Left lung (tissue), 10 donors: ENCODE measurements around the gene CLDND1. TPM values are rescaled to one million over a fixed set of nuclear protein-coding genes. Genes with fewer than 3 reads are reported as not detected.

Experiments used
- ATAC-seq: fragments of 200-7000 bp; cut with Tn5 transposase; one replicate; pipeline ENCODE4 v1.9.1; 2020; ENCODE audit warnings: moderate library complexity
- DNase-seq, 4 donors: peaks; one replicate each; pipeline ENCODE4 v3.0.0-alpha.2; 2013 to 2020
- H3K27ac ChIP-seq, 2 donors: fragments of 200-600 bp; sonication (generic) in 1 of 2; one replicate each; pipeline versions ENCODE4 v1.5.0 to v1.8.0; 2020 to 2021
- H3K27me3 ChIP-seq, 2 donors: fragments of 200-600 bp; sonication (generic) in 1 of 2; one replicate each; pipeline versions ENCODE4 v1.5.0 to v1.8.0; 2020 to 2021
- H3K36me3 ChIP-seq, 2 donors: fragments of 200-600 bp; sonication (generic) in 1 of 2; one replicate each; pipeline versions ENCODE4 v1.5.0 to v1.8.0; 2020 to 2021
- H3K4me1 ChIP-seq, 2 donors: fragments of 200-600 bp; one replicate each; pipeline ENCODE4 v1.8.0; 2021
- H3K4me3 ChIP-seq, 2 donors: fragments of 200-600 bp; sonication (generic) in 1 of 2; one replicate each; pipeline versions ENCODE4 v1.5.0 to v1.8.0; 2020 to 2021; ENCODE audit warnings: mild to moderate bottlenecking in 1 of 2
- H3K9me3 ChIP-seq, 2 donors: fragments of 200-600 bp; sonication (generic) in 1 of 2; one replicate each; pipeline versions ENCODE4 v1.5.0 to v1.8.0; 2020 to 2021
- intact Hi-C, 2 donors: fragments of 100-400 bp; cut with DNase I; formaldehyde crosslinking; loops; one replicate each; pipeline versions ENCODE4 v1.11.2 to v1.14.2; 2022
- polyA plus RNA-seq, 6 donors: library from polyadenylated mRNA; unstranded; fragments of 120-200 nt; gene quantifications; one replicate each; pipeline ENCODE4 v1.2.1, GENCODE V29; 2013; ENCODE audit not compliant: insufficient read length in 6 of 6
- total RNA-seq, 2 donors: library from RNA; stranded (reverse); fragmentation: NEBNext Ultra II Directional; extraction: Animal tissue kit (Norgen Biotek cat#: 25700); gene quantifications; one replicate each; pipeline ENCODE4 v1.2.1, GENCODE V29; 2021
- TF ChIP-seq, protein P1 (sequence below), 2 donors: fragments of 200-600 bp; sonication (generic) in 1 of 2; IDR thresholded peaks; one replicate each; pipeline versions ENCODE4 v1.5.0 to v1.8.0; 2021; ENCODE audit warnings: antibody characterized with exemption in 2 of 2
- donor health status: DM: no; HTN: yes; CAD: no.
- donor health status: DM: no; HTN: no; CAD: no.

Gene CLDND1
- total and polyA plus RNA-seq, 8 donors, result 74.8 to 187 (median 137) TPM

DNA sequence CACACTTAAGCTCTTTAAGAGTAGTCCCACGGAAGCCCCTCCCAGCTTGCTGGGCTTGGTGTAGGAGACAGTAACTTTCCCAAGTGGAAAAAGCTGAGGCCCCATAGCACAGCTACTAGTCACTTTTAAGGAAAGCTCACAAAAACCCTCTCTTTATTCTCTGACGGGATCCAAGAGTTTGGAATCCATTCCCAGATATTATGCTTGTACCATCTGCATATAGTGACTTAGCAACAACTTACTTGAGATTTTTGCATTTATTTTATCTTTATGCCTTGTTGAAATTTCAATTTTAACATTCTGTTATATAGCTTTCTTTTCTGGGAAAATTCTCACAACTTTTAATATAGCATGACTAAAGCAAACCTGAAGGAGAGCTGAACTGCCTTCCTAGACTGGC is 28.5 kb upstream of the CLDND1 start:
- Histone ChIP-seq H3K4me1 (peaks cover 0 to 8% of the 10 kb centered on the region in 2 donors), H3K27ac (no peak overlapping the region)
- no peak for ATAC-seq

DNA sequence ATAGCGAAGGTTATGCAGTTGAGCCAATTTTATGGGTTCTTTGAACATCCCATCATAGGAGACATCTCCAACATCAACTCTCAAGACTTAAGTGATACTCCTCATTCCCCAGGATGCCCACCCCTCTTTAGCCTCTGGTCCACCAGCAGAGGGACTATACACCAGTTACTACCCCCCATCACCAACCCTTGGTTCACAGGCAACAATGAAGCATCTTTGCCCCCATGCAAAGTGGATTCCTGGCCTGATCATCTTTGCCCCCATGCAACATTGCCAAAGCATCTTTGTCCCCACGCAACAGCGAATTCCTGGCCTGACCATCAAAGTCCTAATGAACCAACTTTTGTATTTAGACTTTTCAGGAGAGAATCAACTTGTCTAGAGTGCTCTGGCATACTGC is 28.1 kb upstream of the CLDND1 start:
- ATAC-seq (no peak), DNase-seq (no peak)
- Histone ChIP-seq H3K27ac (no peak overlapping the region), H3K9me3 (no peaks in the 10 kb centered on the region), H3K27me3 (no peaks in the 10 kb centered on the region), H3K36me3 (no peaks in the 10 kb centered on the region), H3K4me3 (no peak overlapping the region), H3K4me1 (peaks cover 0 to 8% of the 10 kb centered on the region in 2 donors)
- intact Hi-C loops, result no loop called here
- TF ChIP-seq, protein P1, sequence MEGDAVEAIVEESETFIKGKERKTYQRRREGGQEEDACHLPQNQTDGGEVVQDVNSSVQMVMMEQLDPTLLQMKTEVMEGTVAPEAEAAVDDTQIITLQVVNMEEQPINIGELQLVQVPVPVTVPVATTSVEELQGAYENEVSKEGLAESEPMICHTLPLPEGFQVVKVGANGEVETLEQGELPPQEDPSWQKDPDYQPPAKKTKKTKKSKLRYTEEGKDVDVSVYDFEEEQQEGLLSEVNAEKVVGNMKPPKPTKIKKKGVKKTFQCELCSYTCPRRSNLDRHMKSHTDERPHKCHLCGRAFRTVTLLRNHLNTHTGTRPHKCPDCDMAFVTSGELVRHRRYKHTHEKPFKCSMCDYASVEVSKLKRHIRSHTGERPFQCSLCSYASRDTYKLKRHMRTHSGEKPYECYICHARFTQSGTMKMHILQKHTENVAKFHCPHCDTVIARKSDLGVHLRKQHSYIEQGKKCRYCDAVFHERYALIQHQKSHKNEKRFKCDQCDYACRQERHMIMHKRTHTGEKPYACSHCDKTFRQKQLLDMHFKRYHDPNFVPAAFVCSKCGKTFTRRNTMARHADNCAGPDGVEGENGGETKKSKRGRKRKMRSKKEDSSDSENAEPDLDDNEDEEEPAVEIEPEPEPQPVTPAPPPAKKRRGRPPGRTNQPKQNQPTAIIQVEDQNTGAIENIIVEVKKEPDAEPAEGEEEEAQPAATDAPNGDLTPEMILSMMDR (IDR thresholded peaks at IDR 0.05), result no peak

More for the DNA sequence above, 28.5 kb upstream of the CLDND1 start:
- intact Hi-C loops, result no loop called here
- TF ChIP-seq, protein P1 (IDR thresholded peaks at IDR 0.05), result no peak
- Histone ChIP-seq H3K9me3 (no peaks in the 10 kb centered on the region), H3K4me3 (no peak overlapping the region), H3K27me3 (no peaks in the 10 kb centered on the region), H3K36me3 (no peaks in the 10 kb centered on the region)
- no peak for DNase-seq

DNA sequence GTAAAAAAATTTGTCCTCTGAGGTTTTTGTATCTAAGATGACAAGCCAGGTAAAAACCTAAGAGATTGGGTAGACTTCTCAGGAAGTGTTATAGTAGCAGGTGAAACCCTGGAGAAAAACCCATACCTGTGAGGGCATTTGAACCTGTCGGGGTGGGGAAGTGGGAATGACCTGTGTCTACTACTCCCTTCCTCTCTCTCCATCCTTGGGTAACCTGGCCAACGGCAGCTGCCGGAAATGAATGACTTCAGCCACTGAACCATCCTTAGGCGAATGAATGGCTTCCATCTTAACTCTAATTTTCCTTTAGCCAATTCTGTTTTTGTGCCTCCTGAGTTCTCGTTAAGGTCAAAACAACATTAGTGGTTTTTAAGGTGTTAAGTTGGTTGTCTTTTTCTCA is 25.8 kb upstream of the CLDND1 start:
- Histone ChIP-seq H3K36me3 (no peaks in the 10 kb centered on the region), H3K27me3 (no peaks in the 10 kb centered on the region), H3K9me3 (no peaks in the 10 kb centered on the region), H3K27ac (no peak overlapping the region), H3K4me1 (peaks cover 0 to under 1% of the 10 kb centered on the region in 2 donors), H3K4me3 (no peak overlapping the region)
- TF ChIP-seq, protein P1 (IDR thresholded peaks at IDR 0.05), result no peak
- intact Hi-C loops, result no loop called here
- DNase-seq (no peak), ATAC-seq (no peak)

DNA sequence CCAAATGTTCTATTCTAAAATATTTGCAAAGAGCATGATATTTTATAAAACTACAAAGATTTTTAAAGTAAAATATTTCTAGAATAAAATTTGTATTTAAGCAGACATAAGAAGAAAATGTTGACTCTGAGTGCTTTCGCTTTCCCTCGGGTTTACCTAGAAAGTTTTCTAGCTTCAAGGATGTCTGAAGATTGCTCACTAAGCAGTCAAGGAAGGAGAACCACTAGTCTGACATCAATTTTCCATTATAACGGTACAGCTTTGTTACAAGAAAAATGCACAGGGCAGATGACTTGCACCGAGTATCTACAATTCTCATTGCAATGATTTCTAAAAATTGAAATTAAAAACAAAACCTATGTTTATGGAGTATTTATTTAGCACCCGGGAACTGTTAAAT is 23.2 kb upstream of the CLDND1 start:
- H3K4me1 ChIP-seq, result no peaks in the 10 kb centered on the region
- H3K9me3 ChIP-seq, result no peaks in the 10 kb centered on the region
- no peak for DNase-seq
- TF ChIP-seq, protein P1 (IDR thresholded peaks at IDR 0.05), result no peak
- no peak overlapping the region for H3K4me3 ChIP-seq
- no peak for ATAC-seq
- H3K27me3 ChIP-seq, result no peaks in the 10 kb centered on the region
- no peak overlapping the region for H3K27ac ChIP-seq
- no peaks in the 10 kb centered on the region for H3K36me3 ChIP-seq
- intact Hi-C loops, result no loop called here

DNA sequence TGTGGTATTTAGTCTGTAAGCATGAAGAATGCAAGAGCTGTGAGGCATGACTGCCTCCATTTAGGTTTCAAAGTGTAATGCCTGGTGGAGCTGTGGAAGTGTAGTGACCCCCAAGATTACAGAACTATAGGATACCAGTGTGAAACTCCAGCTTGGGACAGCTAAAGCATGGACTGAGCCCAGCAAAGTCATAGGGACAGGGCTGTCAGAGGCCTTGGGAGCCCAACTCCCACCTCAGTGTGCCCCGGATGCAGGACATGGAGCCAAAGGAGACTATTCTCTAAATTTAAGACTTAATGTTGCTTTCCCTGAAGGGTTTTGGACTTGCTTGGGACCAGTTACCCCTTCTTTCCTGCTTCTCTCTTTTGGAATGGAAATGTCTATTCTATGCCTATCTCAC is 19.9 kb upstream of the CLDND1 start:
- TF ChIP-seq, protein P1 (IDR thresholded peaks at IDR 0.05), result no peak
- H3K36me3 ChIP-seq, result no peaks in the 10 kb centered on the region
- H3K9me3 ChIP-seq, result no peaks in the 10 kb centered on the region
- H3K4me1 ChIP-seq, result no peaks in the 10 kb centered on the region
- no peak overlapping the region for H3K27ac ChIP-seq
- intact Hi-C loops, result no loop called here
- no peaks in the 10 kb centered on the region for H3K27me3 ChIP-seq
- DNase-seq (no peak), ATAC-seq (no peak)
- no peak overlapping the region for H3K4me3 ChIP-seq
